RKO (cell line): ENCODE data around the gene MYF5.
A peak's percentile ranks its signal among the peaks of the same experiment; 100 is the strongest.

Experiments
- DNase-seq: peaks from one replicate; pipeline ENCODE4 v3.0.0-alpha.2; 2016; ENCODE audit warnings: low spot score

MYF5 gene

GRCh38 chr12:80707830-80708258, 8.9 kb upstream of the MYF5 start:
- no peak for DNase-seq

- DNase-seq: no peak
Measured at GRCh38 chr12:80708259-80708974, 8.3 kb upstream of the MYF5 start.

GRCh38 chr12:80708975-80709328, 7.8 kb upstream of the MYF5 start:
- DNase-seq: no peak

- DNase-seq: peak; percentile 1
Measured at GRCh38 chr12:80709811-80710726, 6.6 kb upstream of the MYF5 start.

GRCh38 chr12:80710727-80711449, 5.8 kb upstream of the MYF5 start:
- no peak for DNase-seq

- DNase-seq: no peak
Measured at GRCh38 chr12:80711866-80712265, 4.8 kb upstream of the MYF5 start.

- DNase-seq: no peak
Measured at GRCh38 chr12:80712866-80713265, 3.8 kb upstream of the MYF5 start.

DNA sequence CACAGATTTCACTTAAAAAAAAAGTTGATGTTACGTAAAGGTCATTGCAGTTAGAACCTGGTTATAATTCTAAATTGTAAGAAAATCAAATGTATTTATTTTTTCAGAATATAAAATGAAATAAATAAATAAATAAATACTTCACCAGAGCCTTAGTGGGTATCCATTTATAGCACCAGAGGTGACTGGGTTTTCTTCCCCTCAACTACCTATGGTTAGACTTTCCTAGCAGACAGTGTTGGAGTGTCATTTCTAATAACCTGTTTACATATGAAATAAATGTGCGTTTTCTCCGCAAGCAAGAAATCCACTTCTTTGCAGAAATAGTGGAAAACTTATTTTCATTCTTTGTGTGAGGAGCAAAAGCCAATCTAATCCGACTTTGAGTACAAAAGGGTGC, 3.3 kb upstream of the MYF5 start:
- no peak for DNase-seq

DNA sequence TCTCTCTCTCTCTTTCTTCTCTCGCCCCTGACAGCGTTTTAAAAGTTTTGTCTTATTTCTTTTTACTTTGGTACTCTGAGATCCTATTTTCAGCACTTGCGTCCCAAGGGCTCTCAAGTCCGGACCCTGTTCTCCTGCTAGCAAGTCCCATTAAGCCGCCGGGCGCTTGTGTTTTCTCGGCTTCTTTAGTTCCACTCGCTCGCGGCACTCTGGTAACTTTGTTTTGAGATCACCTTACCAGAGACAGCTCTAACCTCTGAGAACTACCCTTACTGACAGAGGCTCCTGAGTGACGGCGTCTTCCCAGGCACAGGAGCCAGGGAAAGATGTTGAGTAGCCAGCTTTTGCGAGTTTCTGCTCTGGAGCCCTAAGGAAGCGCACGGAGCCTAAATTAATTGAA, 2.7 kb upstream of the MYF5 start:
- DNase-seq: no peak

DNA sequence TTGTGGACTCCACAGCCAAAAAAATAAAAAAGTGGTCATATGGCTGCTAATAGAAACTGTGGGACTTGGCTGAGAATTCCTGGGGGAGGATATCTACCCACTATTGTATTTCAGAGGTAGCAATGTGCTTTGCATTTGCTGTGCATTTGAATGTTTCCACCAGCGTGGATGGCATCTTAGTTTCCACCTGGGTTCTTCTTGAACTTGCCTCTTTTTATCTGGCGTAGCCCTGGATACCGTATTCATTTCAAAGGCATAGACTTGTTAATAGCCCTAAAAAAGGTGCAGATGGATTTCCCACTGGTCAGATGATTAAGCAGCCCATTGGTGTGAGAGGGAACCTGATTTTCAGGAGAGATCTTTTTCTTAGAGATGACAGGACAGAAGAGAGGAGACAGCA, 1.9 kb upstream of the MYF5 start:
- no peak for DNase-seq

- no peak for DNase-seq
Measured at GRCh38 chr12:80715713-80716249, 931 bp upstream of the MYF5 start.

DNA sequence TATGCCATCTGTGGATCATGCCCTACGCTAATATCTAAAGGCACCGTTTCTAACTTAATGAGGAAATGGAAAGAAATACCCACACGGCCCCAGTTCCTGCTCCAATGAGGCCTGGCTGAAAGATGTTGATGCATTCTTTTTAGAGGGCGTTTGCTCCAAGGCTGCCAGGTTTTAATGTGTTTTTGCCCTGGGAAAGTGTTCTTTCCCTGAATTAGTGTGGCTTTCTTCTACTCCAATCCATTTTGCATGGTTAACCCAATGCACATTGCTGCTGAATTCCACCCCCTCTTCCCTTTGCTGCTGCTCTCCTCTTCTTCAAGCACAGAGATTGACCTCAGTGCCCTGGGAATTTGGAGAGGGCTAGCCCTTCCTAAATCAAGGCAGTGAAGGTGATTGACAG, 1.1 kb downstream of the MYF5 start:
- DNase-seq: no peak

- no peak for DNase-seq
Measured at GRCh38 chr12:80720516-80720915, 3.8 kb downstream of the MYF5 start.

GRCh38 chr12:80721326-80721725, 4.6 kb downstream of the MYF5 start:
- DNase-seq: no peak

- no peak for DNase-seq
Measured at GRCh38 chr12:80745851-80746505, 29.3 kb downstream of the MYF5 start.

- DNase-seq: no peak
Measured at GRCh38 chr12:80747800-80748199, 31.1 kb downstream of the MYF5 start.

GRCh38 chr12:80749456-80749855, 32.7 kb downstream of the MYF5 start:
- DNase-seq: no peak

DNA sequence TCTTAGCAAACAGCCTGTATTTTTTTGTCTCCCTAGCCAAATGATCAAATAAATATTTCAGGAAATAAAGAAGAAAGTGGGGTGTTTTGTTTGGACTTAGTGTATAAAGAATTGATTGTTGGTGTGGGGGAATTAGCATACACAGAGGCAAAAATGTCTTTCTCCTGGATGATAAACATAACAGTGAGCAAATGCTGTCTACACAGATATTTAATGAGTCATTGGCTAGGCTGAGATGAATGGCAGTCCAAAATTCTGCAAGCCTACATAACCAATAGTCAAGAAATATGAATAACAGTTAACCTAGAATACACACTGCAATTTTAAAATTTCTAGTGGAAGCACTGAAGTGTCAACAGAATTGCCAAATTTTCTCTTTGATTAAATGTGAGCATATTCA, 35.8 kb downstream of the MYF5 start:
- no peak for DNase-seq

DNA sequence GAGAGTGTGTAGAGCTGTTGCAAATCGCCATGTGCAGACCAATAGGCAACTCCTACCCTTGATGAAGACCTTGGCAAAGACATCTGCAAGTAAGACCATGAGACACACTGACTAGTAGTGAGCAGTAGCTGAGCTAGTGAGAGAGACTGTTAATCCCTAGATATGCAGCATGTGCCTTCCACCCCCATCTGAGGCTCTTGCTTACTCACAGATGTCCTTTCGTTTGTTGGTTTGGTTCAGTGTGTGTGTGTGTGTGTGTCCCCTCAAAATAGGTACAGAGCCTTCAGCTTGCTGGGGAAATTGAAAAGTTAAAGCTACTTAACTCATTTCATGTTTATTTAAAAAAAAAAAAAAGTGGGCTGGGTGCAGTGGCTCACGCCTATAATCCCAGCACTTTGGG, 37.6 kb downstream of the MYF5 start:
- DNase-seq: no peak

- DNase-seq: no peak
Measured at GRCh38 chr12:80756875-80757274, 40.2 kb downstream of the MYF5 start.

GRCh38 chr12:80761838-80762237, 45.1 kb downstream of the MYF5 start:
- DNase-seq: no peak

DNA sequence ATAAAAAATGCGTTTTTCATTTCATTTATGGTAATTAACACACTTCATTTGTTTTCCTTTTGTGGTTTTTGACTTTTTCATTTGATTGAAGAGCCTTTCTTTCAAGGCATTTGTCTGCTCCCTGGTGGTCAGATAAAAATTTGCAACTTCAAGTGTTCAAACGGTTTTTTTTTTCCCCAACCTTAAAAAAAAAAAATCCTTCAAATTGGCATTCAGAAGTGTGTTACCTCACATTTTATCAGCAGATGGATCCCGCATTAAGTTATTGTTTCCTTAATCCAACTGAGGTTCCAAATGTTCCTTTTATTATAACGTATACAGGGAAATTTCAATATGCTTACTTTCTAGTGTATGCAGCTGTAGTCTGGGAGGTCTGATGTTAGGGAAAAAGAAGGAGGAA, 47.2 kb downstream of the MYF5 start:
- DNase-seq: peak; percentile 43
